Effector memory CD4-positive, alpha-beta T cell (primary cell): Measurements from ENCODE around the gene GPR87.

Experiments
- DNase-seq, 3 donors: peaks; one replicate each; pipeline ENCODE4 v3.0.0-alpha.2; 2020
- H3K27ac ChIP-seq: 2 replicates; pipeline ENCODE4 v1.7.0; 2013; ENCODE audit warnings: mild to moderate bottlenecking, low read length, moderate library complexity; ENCODE audit not compliant: insufficient read depth, poor library complexity, severe bottlenecking
- H3K27me3 ChIP-seq: replicated peaks from 2 replicates; pipeline ENCODE4 v1.7.0; 2013; ENCODE audit warnings: mild to moderate bottlenecking, low read length; ENCODE audit not compliant: insufficient read depth, control insufficient read depth, poor library complexity, severe bottlenecking
- H3K36me3 ChIP-seq: 2 replicates; pipeline ENCODE4 v1.7.0; 2013; ENCODE audit warnings: mild to moderate bottlenecking, low read length, moderate library complexity; ENCODE audit not compliant: control insufficient read depth, insufficient read depth
- H3K4me1 ChIP-seq: 2 replicates; pipeline ENCODE4 v1.7.0; 2013; ENCODE audit warnings: low read length, mild to moderate bottlenecking; ENCODE audit not compliant: control insufficient read depth, insufficient read depth, poor library complexity, severe bottlenecking
- H3K4me3 ChIP-seq: 2 replicates; pipeline ENCODE4 v1.7.0; 2013; ENCODE audit warnings: low read length, low read depth, mild to moderate bottlenecking; ENCODE audit not compliant: insufficient read depth, poor library complexity, severe bottlenecking
- H3K9me3 ChIP-seq: 2 replicates; pipeline ENCODE4 v1.7.0; 2013; ENCODE audit warnings: mild to moderate bottlenecking, low read length, moderate library complexity; ENCODE audit not compliant: control insufficient read depth
- total RNA-seq, 3 donors: gene quantifications; one replicate each; lab custom pipeline; 2026; lab: John Stamatoyannopoulos, UW

The GPR87 gene, protein sequence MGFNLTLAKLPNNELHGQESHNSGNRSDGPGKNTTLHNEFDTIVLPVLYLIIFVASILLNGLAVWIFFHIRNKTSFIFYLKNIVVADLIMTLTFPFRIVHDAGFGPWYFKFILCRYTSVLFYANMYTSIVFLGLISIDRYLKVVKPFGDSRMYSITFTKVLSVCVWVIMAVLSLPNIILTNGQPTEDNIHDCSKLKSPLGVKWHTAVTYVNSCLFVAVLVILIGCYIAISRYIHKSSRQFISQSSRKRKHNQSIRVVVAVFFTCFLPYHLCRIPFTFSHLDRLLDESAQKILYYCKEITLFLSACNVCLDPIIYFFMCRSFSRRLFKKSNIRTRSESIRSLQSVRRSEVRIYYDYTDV
- total RNA-seq, result 0 reads per million in 3 donors

DNA sequence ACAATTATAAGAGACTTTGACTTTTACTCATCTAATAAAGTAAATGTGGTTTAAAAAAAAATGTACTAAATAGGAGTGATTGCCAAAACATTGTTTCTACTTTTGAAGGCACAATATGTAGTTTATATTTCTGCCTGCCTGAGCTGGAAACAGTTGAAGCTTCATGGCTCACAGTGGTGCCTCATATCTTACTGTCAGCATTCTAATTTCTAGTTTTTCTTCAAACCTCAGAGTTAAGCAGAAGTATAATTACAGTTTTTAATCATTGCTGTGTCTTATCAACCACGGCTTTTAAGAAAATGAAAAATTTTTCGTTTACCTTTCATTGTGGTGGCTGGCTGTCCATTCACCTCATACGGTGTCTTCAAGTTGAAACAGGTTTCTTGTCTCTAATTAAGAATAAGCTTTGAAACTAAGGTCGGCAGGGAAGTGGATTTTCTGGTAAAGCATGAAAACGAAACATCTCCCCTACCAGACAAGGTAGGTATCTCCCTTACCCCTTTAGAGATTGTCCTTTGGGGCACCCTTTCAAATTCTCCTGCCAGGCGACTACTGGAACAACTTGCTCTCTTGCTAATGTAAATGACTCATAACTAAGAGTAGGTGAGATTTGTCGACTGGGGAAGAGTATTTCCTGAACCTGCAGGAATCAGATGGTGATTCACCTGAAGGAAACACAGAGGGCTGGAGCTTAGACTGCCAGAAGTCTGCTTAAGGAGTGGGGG is at the start of gene GPR87:
Gene GPR87, minus strand, starts transcription at position 554 of the 725 bp plus-strand sequence. CDS start 16,720 bp downstream, outside the sequence.
- Histone ChIP-seq H3K4me1 (no peaks in the 10 kb centered on the region), H3K9me3 (no peaks in the 10 kb centered on the region), H3K27me3 (no peaks in the 10 kb centered on the region), H3K27ac (no peak within 1 kb of the TSS), H3K4me3 (no peak within 1 kb of the TSS), H3K36me3 (no peaks in the 10 kb centered on the region)
- DNase-seq, result no peak

DNA sequence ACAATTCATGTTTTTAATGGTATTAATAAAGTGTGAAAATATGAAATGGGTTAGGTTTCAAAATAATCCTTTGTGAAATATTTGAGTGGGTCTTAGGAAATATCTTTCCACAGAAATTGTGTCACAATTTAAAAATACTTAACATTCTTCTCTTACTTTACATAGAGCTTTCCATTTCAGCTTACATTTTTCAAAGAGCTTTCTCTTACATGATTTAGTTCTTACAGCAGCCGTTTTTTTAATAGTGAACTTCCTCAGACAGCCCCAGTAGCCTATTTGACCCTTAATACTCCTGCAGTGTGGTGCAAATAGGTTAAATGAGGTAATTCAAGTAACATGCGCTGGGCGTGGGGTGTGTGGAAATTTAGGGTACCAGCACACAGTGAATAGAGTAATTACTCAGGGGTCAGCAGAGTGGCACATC is 46.1 kb upstream of the GPR87 start:
- Histone ChIP-seq H3K27ac (no peak overlapping the region), H3K36me3 (no peaks in the 10 kb centered on the region), H3K27me3 (no peaks in the 10 kb centered on the region), H3K9me3 (no peaks in the 10 kb centered on the region), H3K4me1 (no peaks in the 10 kb centered on the region), H3K4me3 (no peak overlapping the region)
- no peak for DNase-seq

DNA sequence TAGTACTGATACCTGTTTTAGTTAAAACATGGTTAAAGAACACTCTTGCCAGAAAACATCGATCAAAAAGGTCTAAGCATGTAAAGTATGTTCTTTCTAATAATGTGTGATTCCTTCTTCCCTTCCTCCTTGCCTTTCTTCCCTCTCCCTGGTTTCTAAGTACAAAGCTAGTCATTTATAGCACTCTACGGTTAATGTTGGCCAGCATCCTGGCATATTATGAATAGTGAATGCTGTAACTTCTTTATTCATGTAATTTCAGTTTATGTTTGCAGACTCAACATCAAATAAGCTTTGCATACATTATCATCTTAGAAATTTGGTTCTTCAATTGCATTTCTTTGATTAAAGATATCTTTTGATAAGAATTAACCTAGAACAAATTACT is 40.8 kb upstream of the GPR87 start:
- no peak for DNase-seq
- no peak overlapping the region for H3K4me3 ChIP-seq
- H3K4me1 ChIP-seq, result no peaks in the 10 kb centered on the region
- no peaks in the 10 kb centered on the region for H3K36me3 ChIP-seq
- H3K27me3 ChIP-seq, result no peaks in the 10 kb centered on the region
- H3K9me3 ChIP-seq, result no peaks in the 10 kb centered on the region
- no peak overlapping the region for H3K27ac ChIP-seq

DNA sequence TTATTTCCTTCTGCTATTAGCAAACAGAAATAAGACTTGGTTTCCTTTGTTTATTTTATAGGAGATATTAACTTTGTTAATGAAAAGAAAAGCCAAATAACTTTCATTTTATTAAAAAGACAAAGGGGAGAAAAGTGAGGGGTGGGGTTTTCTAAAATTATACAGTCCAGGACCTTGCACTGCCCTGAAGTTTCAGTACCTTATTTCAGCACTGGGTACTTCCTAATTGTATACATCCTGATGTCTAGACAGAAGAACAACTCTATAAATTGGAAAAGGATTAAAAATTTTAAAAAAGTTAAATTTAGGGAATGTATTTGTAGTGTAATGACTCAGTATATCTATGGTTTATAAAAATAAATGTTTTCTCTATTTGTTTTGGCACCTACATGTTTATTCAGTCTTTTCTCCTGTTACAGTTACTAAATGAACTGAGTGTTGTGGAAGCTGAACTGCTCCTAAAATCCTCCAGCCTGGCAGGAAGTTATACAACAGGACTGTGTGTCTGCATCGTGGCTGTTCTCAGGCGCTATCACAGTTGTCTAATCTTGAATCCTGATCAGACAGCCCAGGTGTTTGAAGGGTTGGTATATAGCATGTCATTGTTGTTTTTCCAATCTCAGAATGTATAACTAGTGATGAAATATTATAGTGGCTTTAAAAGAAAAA is 40.3 kb upstream of the GPR87 start:
- Histone ChIP-seq H3K4me1 (no peaks in the 10 kb centered on the region), H3K27ac (no peak overlapping the region), H3K27me3 (no peaks in the 10 kb centered on the region), H3K9me3 (no peaks in the 10 kb centered on the region), H3K36me3 (no peaks in the 10 kb centered on the region), H3K4me3 (no peak overlapping the region)
- no peak for DNase-seq

DNA sequence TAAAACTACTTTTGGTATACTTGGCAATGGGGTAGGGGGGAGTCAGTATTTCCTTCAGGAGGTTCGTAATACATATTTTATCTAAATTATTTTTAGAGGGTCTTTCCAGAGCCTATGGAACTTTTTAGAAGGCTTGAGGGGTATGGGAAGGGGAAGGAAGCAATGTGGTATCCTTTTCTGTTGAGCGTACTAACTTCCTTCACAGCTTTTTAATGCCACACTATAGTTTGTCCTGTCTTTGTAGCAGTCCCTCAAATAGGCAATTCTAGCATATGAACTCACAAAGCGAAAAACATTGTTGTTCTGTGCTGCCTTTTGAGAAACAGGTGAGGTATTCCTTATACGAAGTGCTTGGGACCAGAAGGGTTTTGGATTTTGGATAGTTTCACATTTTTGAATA is 35.0 kb upstream of the GPR87 start:
- no peaks in the 10 kb centered on the region for H3K27me3 ChIP-seq
- H3K4me3 ChIP-seq, result no peak overlapping the region
- no peak for DNase-seq
- no peaks in the 10 kb centered on the region for H3K36me3 ChIP-seq
- H3K27ac ChIP-seq, result no peak overlapping the region
- no peaks in the 10 kb centered on the region for H3K4me1 ChIP-seq
- no peaks in the 10 kb centered on the region for H3K9me3 ChIP-seq

DNA sequence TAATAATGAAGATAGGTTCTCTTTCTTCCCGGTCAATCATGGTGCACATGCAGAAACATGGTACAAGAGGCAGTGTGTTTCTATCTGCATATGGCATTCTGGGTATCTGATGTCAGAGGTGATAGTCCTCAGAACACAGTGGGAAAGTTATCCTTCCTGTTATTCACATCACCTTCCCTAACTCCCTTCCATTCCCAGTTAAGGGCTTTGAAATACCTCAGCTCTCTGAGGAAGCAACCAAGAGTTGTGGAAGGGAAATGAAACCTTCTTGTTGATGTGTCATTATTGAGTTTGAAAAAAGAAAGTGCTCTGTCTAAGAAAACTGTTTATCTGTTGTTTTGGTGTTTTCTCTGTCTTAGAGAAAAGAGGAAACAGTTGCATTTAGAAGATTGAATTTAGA is 34.6 kb upstream of the GPR87 start:
- Histone ChIP-seq H3K36me3 (no peaks in the 10 kb centered on the region), H3K9me3 (no peaks in the 10 kb centered on the region), H3K4me1 (no peaks in the 10 kb centered on the region), H3K27me3 (no peaks in the 10 kb centered on the region), H3K4me3 (no peak overlapping the region), H3K27ac (no peak overlapping the region)
- DNase-seq, result no peak

DNA sequence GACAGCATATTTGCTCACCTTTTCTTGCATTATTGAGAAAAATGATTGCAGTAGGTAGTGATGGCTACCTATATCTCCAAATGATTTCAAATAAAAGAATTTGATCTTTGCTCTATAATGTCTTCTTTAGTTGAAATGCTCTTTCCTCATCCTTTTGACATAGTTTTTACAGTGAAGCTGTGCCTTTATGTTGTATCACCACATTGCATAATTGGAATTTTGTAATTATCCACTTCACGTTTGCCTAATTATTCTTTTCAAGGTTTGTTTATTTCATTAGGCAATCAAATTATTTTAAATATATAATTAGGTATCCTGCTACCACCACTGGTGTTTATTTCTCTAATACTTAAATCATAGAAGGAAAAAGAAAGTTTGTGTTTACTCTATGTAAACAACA is 34.0 kb upstream of the GPR87 start:
- Histone ChIP-seq H3K4me3 (no peak overlapping the region), H3K9me3 (no peaks in the 10 kb centered on the region), H3K36me3 (no peaks in the 10 kb centered on the region), H3K4me1 (no peaks in the 10 kb centered on the region), H3K27me3 (no peaks in the 10 kb centered on the region), H3K27ac (no peak overlapping the region)
- DNase-seq, result no peak

DNA sequence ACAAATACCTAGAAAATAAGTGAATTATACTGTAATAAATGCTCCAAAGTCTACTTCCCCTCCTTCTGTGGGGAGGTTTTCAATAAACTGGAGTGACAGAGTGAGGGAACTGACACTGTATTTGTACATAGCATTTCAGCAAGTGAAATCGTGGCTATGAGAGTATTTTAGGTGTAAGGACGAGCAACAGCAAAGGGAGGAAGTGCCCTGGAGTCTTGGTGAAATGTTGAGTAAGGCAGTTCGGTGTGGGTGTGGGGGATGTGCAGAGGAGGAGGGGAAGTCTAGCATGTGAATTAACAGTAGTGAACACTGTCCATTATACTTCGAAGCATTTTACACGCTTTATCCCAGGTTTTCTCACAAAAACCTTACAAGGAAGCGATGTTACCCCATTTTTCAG is 30.8 kb upstream of the GPR87 start:
- no peak overlapping the region for H3K4me3 ChIP-seq
- no peaks in the 10 kb centered on the region for H3K9me3 ChIP-seq
- H3K27ac ChIP-seq, result no peak overlapping the region
- no peaks in the 10 kb centered on the region for H3K4me1 ChIP-seq
- no peak for DNase-seq
- no peaks in the 10 kb centered on the region for H3K36me3 ChIP-seq
- H3K27me3 ChIP-seq, result no peaks in the 10 kb centered on the region

DNA sequence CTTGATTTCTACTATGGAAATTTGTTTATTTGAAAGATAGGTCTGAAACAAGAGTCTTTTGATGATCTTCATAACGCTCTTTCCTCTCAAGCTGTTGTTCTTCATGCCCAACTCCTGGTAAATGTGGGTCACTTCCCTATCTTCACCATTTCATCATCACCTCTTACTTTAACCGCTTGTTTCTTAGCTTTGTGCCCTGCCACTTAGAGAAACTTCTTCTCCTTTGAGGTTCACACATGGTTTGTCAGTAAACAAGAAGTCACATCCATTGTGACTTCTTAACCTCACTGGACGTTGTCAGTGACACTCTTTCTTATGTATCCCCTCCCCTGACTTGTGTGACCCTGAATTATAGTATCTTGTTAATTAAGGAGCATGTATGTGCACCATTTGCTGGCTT is 29.7 kb upstream of the GPR87 start:
- no peak for DNase-seq
- Histone ChIP-seq H3K4me3 (no peak overlapping the region), H3K9me3 (no peaks in the 10 kb centered on the region), H3K36me3 (no peaks in the 10 kb centered on the region), H3K27me3 (no peaks in the 10 kb centered on the region), H3K27ac (no peak overlapping the region), H3K4me1 (no peaks in the 10 kb centered on the region)

DNA sequence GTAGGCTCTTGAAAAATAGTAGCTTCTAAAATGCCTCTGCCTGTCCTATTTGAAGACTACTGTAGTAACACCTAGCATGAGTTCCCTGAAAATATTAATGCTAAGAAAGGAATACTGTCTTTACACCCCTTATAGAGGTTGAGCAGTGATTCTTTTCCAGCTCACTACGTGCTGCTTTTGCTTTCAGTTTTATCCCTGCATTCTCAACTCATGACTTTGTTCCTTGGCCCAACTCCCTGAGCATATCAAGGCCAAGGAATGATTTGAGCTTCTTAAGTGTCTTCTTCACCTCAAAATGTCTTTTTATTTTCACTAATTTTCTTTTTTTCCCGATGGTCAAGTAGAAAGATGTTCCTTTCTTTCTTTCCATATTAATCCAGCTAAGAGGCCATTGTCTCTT is 29.2 kb upstream of the GPR87 start:
- Histone ChIP-seq H3K9me3 (no peaks in the 10 kb centered on the region), H3K27me3 (no peaks in the 10 kb centered on the region)

More for the DNA sequence above, 29.2 kb upstream of the GPR87 start:
- H3K4me3 ChIP-seq, result no peak overlapping the region
- H3K36me3 ChIP-seq, result no peaks in the 10 kb centered on the region
- H3K27ac ChIP-seq, result no peak overlapping the region
- DNase-seq, result no peak
- H3K4me1 ChIP-seq, result no peaks in the 10 kb centered on the region
